Measurements from ENCODE around the gene METTL1. TPM values are rescaled to one million over a fixed set of nuclear protein-coding genes. Genes with fewer than 3 reads are reported as not detected.

METTL1 gene
- total RNA-seq, 1 donor, result 5.2 TPM

GRCh38 chr12:57720606-57721595 is 51.0 kb downstream of the METTL1 start:
- TF ChIP-seq, protein P1, sequence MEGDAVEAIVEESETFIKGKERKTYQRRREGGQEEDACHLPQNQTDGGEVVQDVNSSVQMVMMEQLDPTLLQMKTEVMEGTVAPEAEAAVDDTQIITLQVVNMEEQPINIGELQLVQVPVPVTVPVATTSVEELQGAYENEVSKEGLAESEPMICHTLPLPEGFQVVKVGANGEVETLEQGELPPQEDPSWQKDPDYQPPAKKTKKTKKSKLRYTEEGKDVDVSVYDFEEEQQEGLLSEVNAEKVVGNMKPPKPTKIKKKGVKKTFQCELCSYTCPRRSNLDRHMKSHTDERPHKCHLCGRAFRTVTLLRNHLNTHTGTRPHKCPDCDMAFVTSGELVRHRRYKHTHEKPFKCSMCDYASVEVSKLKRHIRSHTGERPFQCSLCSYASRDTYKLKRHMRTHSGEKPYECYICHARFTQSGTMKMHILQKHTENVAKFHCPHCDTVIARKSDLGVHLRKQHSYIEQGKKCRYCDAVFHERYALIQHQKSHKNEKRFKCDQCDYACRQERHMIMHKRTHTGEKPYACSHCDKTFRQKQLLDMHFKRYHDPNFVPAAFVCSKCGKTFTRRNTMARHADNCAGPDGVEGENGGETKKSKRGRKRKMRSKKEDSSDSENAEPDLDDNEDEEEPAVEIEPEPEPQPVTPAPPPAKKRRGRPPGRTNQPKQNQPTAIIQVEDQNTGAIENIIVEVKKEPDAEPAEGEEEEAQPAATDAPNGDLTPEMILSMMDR (IDR thresholded peaks at IDR 0.05; ENCODE audit: insufficient read depth, low read depth, low read length), result no peak
- DNase-seq (ENCODE audit: low read depth), result no peak
- H3K4me3 ChIP-seq (ENCODE audit: low read depth, low read length), result no peak overlapping the region

DNA sequence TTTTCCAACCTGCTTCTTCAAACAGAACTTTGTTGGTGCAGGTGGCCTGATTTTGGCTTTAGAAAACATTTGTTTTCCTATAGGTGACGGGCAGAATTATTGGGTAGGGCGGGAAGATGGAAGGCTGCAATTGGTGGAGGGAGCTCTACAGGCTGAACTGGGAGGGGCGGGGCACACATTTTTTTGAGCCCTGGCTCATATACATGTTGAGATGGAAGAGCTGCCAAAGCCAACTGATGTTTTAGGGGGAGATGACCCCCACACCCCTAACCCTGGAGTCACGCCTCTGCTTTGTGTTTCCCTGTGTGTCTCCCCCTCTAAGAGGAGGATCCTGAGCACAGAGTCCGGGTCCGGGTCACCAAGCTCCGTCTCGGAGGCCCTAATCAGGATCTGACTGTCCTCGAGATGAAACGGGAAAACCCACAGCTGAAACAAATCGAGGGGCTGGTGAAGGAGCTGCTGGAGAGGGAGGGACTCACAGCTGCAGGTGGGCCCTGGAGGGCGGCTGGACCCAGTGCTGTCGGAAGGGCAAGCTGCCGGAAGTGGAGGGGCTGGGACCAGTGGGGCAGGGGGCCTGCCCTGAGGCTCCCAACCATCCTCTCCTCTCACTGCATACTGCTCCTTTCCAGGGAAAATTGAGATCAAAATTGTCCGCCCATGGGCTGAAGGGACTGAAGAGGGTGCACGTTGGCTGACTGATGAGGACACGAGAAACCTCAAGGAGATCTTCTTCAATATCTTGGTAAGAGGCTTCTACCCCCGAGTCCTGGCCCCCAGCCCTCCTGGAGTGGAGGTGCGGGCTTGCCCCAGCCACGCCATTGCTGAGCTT is 51.9 kb downstream of the METTL1 start:
- TF ChIP-seq, protein P1 (IDR thresholded peaks at IDR 0.05; ENCODE audit: insufficient read depth, low read depth, low read length), result no peak
- no peak for DNase-seq (ENCODE audit: low read depth)
- H3K4me3 ChIP-seq (ENCODE audit: low read depth, low read length), result no peak overlapping the region

- DNase-seq (ENCODE audit: low read depth), result no peak
- TF ChIP-seq, protein P1 (IDR thresholded peaks at IDR 0.05; ENCODE audit: insufficient read depth, low read depth, low read length), result no peak
- no peak overlapping the region for H3K4me3 ChIP-seq (ENCODE audit: low read depth, low read length)
Observed at GRCh38 chr12:57718641-57719528, 53.0 kb downstream of the METTL1 start.

Small RNA genes within 50 kb of the gene (small RNA-seq; reads per million reads assigned to genes)
- not detected for gene RNU6-1083P

Other genes starting within 250 kb of the METTL1 start
- gene MBD6, start 249.3 kb downstream of the METTL1 start, total RNA-seq, result 4.8 and 6.9 TPM in 2 replicates
- gene DCTN2, start 224.9 kb downstream of the METTL1 start, total RNA-seq, result 111 and 120 TPM in 2 replicates
- 0.86 and 1.3 TPM in 2 replicates for gene KIF5A, start 222.1 kb downstream of the METTL1 start, total RNA-seq
- 21.3 and 33.2 TPM in 2 replicates for gene PIP4K2C, start 180.9 kb downstream of the METTL1 start, total RNA-seq
- gene DTX3, start 167.3 kb downstream of the METTL1 start, total RNA-seq, result 19.0 and 22.9 TPM in 2 replicates
- gene ARHGEF25, start 160.7 kb downstream of the METTL1 start, total RNA-seq, result 28.0 and 48.4 TPM in 2 replicates
- gene B4GALNT1, start 138.9 kb downstream of the METTL1 start, total RNA-seq, result 3.0 and 5.2 TPM in 2 replicates
- gene OS9, start 78.0 kb downstream of the METTL1 start, total RNA-seq, result 95.3 and 98.0 TPM in 2 replicates
- gene AGAP2, start 33.4 kb downstream of the METTL1 start, total RNA-seq, result 0.32 and 0.43 TPM in 2 replicates
- gene TSPAN31, start 27.1 kb downstream of the METTL1 start, total RNA-seq, result 39.9 and 62.2 TPM in 2 replicates
- gene CDK4, start 19.8 kb downstream of the METTL1 start, total RNA-seq, result 226 and 299 TPM in 2 replicates
- 2.6 and 3.5 TPM in 2 replicates for gene MARCHF9, start 17.0 kb downstream of the METTL1 start, total RNA-seq
- 0.97 and 3.0 TPM in 2 replicates for gene CYP27B1, start 5.0 kb downstream of the METTL1 start, total RNA-seq
- gene EEF1AKMT3, start 509 bp upstream of the METTL1 start, total RNA-seq, result 6.9 and 8.1 TPM in 2 replicates
- 19.0 and 25.5 TPM in 2 replicates for gene TSFM, start 10.7 kb upstream of the METTL1 start, total RNA-seq
- gene AVIL, start 46.6 kb upstream of the METTL1 start, total RNA-seq, result 2.9 and 4.3 TPM in 2 replicates
- gene CTDSP2, start 74.6 kb upstream of the METTL1 start, total RNA-seq, result 64.8 and 76.0 TPM in 2 replicates
- gene ATP23, start 169.5 kb upstream of the METTL1 start, total RNA-seq, result 7.1 and 9.9 TPM in 2 replicates

Data from fibroblast of villous mesenchyme (primary cell).